ENCODE measurements around the gene TMEM174.

- no peak for TF ChIP-seq CTCF (IDR thresholded peaks at IDR 0.05; ENCODE audit: insufficient read depth, low read depth, low read length)
- no peak for TF ChIP-seq EZH2 (IDR thresholded peaks at IDR 0.05; ENCODE audit: insufficient read depth, low read length)
Observed at GRCh38 chr5:73140801-73141200, 32.2 kb upstream of the TMEM174 start.

Data from astrocyte (in vitro differentiated cells and primary cell).